ENCODE results near the gene TTC7B.

The TTC7B gene

DNA sequence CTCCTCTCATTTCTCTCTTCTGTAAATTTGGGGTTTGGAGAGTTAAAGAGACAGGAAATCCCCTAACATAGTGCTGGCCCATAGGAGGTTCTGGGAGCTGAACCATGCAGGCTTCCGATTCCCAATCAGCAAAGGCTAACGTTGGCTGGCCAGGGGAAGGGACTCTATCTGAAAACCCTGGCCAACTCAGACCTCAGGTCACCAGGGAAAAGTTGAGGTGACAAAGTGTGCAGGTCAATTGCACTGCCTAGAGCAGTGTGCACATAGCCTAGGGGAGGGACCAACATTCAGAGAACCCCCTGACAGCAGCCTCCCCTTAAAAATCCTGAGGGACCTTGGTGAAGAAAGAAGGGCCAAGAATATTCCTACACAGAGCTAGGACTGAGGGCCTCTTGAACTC is 38.9 kb downstream of the TTC7B start:
- no peak for DNase-seq (ENCODE audit: low spot score)

DNA sequence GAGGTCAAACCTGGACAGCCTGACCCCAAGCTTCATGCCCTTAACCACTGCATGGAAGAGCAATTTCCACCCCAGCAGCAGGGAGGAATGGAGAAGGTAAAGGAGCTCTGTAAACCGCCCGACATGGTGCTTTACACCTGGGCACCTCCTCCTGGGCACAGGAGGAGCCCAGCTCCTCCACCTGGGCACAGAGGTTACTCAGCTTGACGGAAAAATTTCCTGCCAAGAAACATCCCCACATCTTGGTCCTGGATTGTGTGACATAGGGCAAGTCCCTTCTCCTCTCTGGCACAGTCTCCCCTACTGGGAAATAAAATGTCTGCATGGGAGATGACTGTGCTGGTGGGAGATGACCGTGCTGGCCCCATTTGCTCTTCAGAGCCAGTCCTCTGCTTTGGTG is 40.8 kb downstream of the TTC7B start:
- no peak for DNase-seq (ENCODE audit: low spot score)

DNA sequence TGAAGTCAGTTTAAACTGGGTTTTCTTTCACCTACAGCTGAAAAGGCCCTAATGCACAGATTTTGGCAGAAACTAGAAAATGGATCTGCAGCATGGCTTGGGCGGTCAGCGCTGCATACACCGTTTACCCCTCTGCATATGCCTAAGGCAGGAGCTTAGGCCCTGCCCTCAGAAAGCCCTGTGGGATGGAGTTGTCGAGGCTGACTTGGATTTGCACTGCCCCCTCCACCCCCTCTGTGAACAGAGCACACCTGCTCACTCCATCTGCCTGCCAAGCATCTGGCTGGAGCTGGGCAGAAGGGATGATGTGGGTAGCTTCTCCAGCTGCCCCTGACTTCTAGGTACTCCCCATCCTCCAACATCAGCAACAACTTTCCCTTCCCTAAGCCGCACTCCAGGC is 41.9 kb downstream of the TTC7B start:
- no peak for DNase-seq (ENCODE audit: low spot score)

DNA sequence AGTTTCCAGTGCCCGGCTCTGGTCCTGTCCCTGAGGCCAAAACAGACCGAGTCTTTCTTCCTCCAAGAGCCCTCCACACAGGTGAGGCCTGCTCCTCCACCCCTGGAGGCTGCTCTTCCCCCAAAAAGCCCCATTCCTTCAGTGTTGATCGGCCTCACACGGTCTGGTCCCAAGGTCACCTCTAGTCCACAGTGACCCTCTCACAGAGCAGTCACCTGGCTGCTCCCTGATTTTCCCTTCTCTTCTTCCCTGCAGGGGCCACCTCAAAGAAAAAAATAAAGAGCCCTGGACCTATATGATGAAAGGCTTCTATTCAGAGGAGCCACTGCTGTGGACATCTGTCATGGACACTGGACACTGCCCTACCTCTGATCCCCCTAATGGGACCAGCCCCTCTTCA is 42.5 kb downstream of the TTC7B start:
- DNase-seq (ENCODE audit: low spot score), result no peak

DNA sequence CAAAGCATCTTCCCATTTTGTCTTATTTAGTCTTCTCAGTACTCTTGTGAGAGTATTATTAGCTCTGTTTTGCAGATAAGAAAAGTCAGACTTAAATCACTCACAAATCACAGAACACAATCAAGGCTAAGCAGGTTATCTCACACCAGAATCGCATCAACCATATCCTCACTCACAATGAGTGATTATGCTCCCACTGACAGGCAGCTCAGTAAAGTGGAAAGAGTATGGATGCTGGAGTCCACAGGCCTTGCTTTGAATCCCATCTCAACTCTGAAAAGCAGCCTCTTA is 43.1 kb downstream of the TTC7B start:
- DNase-seq (ENCODE audit: low spot score), result no peak

DNA sequence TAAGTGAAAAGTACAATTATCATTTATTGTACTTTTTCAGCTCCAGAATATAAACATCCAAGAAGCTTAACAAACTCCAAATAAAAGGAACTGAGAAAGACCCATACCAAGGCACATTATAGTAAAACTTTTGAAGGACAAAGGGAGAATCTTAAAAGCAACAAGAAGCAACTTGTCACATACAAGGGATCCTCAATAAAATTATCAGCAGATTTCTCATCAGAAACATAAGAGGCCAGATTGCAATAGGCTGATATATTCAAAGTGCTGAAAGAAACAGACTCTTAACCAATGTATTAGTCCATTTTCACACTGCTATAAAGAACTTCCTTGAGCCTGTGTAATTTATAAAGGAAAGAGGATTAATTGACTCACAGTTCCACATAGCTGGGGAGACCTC is 48.3 kb downstream of the TTC7B start:
- DNase-seq (ENCODE audit: low spot score), result no peak

DNA sequence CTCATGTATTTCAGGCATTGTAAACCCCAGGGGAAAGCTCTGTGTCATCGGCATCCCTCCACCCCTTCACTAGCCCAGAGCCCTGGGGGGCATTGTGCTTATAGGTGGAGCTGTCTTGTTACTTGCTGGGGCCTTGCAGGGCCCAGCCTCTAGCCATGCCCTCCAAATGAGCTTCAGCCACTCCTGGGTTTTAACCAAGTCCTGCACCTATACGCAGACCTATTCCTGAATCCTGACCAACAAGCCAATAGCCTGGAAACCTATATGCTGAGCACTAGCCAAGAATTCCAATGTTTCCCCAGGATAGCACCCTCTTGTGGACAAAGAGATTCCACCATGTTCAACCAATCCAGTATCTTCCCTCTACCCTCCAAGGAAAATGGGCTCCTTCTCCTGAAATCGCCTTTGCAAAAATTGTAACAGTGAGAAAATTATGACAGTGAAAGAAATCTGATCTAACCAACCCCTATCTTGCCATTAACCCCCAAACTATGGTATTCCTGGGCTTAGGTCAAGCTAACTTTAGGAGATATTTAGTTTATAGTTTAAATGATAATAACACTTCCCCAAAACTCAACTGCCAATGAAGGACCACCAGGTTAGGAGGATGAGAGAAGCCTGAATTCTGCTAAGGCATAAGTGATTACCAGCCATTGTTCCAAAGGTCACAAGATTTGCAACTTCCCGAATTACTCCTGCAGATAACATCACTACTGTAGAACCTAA is 55.5 kb downstream of the TTC7B start:
- DNase-seq (ENCODE audit: low spot score), result peak; percentile 18

DNA sequence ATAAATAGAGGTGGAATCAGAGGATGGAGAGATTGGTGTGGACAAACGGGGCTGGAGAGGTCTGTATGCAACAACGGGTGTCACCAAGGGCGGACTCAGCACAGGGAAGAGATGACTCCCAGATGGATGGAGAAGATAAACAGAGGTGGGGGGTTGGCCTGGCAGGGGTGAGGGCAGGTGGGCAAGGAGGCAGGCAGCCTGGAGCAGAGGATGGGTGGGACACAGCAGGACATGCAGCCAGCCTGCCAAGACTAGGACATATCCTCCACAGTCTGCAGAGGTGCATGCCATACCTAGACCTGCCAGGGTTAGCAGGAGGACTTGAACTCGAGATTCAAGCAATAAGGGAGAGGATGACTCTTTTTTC is 56.2 kb downstream of the TTC7B start:
- no peak for DNase-seq (ENCODE audit: low spot score)

DNA sequence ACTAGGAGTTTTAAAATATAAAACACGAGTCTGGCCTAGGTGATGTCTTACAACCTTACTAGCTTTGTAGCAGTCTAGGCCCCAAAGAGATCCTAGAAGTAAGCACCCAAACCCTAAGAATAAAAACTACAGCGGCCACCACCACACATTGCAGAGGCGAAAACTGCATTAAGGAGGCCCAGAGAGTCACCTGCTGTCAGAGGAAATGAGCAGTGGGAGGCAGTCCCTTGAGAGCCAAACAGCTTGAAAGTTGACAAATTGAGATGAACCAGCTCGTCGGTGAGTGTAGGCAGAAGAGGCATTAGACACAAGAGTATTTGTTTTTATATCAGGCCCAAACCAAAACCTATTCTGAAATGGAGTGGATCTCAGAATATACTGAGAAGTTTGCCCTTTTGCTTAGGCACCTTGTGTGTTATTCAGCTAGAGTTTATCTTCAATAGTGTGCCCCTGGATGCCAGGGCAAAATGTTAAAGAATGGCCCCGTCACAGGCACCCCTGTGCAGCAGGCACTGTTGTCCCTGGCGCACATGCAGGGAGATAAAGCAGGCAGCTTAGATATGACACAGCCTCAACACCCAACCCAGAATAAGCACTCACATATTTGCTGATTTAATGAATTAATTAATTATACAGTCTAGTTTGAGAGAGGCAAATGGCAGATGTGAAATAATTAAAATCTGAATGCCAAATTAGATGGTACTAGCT is 56.7 kb downstream of the TTC7B start:
- no peak for DNase-seq (ENCODE audit: low spot score)

DNA sequence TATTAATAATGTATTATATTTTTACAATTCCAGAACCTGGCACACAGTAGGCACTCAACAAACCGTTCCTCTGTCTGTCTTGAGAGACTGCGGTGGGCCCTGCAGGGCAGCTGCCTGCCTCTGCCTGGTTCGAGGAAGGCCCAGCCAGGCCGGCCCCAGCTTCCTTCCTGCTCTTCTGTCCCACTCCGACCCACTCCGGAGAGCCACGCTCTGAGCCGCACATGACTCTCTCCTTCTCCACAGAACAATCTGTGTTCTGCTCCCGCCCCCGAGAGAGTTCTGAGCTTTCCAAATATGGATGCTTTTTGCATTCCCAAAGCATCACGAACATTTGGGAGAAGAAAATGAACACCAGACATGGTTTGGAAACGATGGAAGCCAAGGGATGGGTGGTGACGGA is 57.3 kb downstream of the TTC7B start:
- peak; percentile 63 for DNase-seq (ENCODE audit: low spot score)

DNA sequence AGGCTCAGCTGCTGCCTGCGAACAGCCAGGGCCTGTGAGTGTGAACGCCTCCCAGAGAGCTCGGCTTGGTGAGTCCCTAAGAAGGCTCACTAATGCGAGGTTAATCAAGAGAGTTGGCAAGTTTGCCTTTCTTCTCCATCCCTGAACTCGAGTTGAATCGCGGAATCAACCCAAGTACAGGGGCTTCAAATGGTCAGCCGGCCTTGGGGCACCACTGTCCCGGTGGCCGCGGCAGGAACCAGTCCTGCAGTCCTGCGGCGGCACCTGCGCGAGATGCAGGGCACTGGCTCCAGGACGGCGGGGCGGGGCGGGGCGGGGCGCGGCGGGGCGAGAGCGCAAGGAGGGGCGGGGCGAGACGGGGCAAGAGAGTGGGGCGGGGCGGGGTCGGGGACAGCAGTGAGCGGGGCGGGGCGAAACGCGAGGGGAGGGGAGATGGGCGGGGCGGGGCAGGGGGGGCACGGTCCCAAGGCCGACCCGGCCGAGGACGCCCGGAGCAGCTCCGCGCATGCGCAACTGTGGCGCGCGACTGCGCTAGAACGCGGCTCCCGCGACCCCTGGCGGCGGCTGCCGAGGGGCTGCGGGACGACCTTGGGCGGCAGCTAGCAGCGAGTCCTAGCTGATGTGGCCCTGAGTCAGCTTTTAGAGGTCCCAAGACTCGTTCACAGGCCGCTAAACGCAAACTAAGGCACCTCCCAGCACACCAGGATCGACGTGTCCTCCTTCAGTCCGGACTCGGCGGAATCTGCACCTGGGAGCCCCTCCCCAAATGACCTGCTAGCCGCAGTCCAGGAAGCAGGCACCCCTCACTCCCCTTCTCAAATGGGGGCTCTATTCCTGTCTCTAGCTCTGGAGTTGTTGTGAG is 58.0 kb downstream of the TTC7B start:
- DNase-seq (ENCODE audit: low spot score), result peak; percentile 100

DNA sequence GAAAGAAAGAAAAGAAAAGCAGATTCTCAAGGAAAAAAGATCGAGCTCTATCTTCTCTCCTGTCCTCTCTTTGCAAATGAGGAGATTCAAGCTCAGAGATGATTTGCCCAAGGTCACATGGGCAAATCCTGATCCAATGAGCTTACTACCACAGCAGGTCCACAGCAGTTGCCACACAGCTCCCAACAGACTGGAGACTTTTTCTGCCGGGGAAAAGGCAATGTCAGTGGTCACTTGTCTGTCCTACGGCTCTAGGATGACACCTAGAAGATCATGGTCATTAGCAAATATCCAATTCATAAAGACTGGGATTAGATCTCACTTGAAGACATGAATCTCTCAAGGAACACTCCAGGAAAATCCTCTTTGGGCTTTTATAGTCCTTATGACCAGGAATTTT is 58.8 kb downstream of the TTC7B start:
- DNase-seq (ENCODE audit: low spot score), result no peak

DNA sequence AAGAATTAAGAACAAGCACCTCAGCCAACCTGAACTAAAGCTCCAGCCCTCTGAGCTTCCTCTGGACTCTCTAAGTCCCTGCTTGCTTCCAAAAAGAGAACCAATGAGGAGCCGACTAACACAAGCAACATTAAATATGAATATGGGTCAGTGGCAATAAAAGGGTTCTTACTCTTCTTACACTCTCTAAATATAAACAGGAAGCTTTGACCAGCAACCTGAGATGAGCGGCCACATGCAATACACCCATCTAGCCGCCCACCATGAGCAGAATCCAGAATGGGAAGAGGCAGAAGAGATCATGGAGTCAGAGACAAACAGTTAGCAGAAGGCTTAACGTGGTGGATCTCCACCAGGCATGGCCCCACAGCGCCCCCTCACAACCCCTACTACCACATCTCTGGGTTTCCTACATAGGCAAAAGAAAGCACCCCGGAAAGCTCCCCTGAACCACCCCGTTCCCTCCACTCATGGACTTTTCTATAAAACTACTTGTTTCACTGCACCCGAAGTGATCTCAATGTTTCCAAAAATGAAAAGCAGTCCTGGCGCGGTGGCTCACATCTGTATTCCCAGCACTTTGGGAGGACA is 59.4 kb downstream of the TTC7B start:
- no peak for DNase-seq (ENCODE audit: low spot score)

DNA sequence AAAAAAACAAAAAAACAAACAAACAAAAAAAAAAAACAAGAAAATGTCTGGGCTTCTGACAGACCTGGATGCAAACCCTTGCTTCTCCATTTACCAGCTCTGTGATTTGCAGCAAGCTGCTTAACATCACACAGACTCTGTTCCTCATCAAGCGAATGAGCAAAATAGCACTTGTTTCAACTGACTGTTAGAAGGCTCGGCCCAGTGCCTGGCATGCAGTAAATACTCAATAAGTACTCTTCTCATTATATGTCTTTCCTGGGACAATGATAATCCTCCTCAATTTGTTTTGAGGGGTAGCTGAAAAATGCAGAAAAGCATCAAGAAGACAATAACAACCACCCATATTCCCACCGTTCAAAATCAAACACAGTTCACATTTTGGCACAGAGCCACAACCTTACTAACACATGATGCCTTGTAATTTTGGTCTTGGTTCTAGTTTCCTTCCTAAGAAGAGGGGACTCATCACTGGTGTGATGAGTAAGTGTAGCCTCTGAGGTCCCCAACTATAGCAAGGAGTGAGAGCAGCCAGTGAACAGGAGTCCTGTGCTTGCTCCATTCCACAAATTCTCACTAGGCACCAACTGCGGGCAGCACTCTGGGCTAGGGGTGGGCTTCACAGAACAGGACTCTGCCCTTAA is 60.4 kb downstream of the TTC7B start:
- no peak for DNase-seq (ENCODE audit: low spot score)

DNA sequence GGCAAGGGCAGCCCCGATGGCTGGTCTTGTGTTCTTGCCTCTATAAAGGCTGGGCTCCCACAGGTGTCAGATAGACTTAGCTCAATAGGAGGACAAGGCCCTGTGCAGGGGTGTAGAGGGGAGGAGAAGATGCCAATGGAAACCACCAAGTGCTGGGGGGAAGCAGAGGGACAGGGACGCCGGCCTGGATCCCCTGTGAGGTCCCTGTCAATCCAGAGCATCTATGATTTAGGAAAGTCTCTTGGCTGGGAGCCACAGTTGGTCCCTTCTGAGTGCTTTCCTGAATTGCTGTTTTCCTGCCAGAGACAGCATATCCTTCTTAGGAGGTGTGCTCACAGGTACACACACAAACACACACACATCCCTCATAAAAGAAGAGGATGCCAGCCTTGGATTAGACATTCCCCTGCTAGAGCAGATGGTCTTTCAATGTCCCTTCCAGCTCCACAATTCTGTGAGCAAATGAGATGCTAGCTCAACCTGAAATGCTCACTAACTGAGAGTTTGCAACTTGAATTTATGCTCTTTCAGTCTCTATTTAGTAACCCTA is 62.7 kb downstream of the TTC7B start:
- no peak for DNase-seq (ENCODE audit: low spot score)

DNA sequence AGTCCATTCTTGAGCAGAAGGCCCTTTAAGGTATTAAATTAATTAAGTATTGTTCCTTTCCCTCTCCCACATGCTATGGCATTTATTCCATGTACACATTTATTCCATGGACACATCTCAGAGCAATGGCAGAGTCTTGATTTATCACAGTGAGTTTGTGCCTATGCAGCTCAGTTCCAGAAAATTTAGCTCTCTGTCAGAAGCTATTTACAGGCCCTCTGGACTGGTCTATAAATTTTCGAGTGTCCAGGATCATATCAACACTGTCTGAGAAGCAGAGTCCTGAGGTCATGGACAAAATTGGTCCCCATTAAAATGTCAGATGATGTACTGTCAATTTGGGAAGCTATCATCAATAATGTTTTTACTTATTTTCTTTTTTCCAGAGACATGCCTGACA is 65.5 kb downstream of the TTC7B start:
- no peak for DNase-seq (ENCODE audit: low spot score)

DNA sequence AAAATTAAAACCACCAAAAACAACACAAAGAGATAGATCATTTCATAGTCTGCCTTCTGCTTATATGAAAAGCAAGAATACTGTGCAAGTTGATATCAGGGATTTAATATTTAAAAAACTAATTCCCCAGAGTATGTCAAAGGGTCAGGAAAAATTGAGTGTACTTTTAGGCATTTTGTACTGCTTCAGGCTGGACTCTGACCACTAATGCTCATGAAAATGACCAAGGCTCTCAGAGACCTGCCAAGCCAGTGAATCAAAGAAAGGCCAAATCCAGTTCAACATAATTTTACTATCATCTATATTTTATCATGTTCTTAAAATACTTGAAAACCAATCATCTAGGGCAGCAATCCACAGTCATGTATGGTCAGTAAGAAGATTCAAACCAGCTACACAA is 66.0 kb downstream of the TTC7B start:
- DNase-seq (ENCODE audit: low spot score), result no peak

DNA sequence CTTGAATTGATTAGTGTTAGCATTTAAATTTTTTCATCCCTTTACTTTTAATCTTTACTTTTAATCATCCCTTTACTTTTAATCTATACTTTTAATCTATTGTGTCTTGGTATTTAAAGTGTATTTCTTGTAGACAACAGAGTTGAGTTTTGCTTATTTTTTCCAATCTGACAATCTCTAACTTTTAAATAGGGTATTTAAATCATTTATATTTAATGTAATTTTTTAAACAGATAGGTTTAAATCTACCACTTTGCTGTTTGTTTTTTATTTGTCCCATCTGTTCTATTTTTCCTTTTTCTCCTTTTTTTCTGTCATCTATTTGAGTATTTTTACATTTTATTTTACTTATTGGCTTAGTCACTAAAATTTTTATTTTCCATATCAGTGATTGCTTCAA is 68.3 kb downstream of the TTC7B start:
- no peak for DNase-seq (ENCODE audit: low spot score)

DNA sequence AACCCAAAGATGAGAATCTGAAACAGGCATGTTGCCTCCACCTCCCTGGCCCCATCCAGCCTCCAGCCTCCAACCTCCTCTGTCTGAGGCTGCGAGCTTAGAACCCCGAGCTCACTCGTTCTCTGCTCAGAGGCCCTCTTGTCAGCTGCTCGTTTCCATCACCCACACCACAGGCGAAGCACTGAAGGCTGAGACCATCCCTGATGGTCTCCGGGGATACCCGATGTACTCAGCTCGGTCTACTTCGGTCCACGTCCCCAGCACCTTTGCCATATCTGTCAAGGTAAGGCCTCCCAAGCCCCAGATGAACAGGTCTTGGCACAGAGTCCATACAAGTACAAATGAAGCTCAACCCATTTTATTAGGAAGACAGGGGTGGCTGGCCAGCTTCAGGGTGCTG is 72.4 kb downstream of the TTC7B start:
- no peak for DNase-seq (ENCODE audit: low spot score)

DNA sequence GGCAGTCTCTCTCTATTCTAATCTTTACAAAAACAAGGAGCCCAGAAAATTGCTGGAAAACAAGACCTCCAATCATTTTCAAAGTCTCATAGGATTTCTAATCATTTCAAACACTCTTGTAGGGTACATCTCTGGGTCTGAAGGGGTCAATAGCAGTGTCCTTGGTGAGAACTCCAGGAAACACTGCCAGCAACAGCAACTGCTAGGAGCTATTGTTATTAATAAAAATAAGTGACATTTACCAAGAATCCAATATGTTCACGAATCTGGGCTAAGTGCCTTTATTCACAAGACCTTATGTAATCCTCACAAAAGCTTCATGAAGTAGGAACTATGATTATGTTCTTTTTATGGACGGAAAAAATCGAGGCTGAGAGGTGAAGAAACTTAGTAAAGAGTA is 72.8 kb downstream of the TTC7B start:
- no peak for DNase-seq (ENCODE audit: low spot score)

DNA sequence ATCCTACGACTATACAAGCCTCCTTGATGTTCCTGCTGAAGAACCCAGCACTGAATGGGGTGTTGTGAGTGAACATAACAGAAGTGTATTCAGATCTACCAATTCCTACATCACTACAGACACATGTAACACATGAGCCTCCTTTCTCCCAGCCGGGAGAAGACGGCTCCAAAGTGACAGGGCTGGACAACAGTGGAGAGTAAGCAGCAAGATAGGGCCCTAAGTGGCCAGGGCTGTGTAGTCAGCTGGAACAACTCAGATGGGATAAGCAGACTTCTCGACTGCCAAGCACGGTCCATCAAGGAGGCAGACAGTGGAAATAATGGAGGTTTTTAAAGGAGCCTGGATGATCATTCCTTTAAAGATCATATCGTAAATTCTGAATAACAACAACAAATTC is 73.5 kb downstream of the TTC7B start:
- no peak for DNase-seq (ENCODE audit: low spot score)

DNA sequence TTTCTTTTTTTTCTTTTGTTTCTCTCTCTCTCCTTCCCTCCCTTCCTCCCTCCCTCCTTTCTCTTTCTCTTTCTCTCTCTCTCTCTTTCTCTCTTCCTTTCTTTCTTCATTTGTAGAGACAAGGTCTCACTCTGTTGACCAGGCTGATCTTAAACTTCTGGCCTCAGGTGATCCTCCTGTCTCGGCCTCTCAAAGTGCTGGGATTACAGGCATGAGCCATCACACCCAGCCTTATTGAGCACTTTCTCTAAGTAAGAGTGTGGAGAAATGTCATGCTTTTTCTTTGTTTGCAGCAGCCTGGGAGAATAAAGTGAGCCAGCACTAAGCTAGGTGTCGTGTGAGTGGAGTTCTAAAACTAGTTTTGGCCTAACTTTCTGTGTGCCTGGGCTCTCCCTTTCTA is 74.0 kb downstream of the TTC7B start:
- no peak for DNase-seq (ENCODE audit: low spot score)

DNA sequence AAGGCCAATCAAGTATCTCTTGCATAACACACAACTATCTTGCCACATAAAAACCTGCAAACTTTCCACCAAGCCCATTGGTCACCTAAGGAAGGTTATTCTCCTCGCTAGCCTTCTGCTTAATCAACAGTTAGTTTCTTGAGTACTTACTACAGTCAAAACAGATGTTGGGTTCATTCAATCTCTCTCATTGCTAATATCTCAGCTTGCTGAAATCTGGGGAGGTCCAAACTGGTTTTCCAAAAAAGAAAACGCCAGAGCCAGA is 74.6 kb downstream of the TTC7B start:
- DNase-seq (ENCODE audit: low spot score), result no peak

Measured in GM03348 (cell line).